ENCODE data around the gene GPR162. TPM values are rescaled to one million over a fixed set of nuclear protein-coding genes. Genes with fewer than 3 reads are reported as not detected.

Gene GPR162
- total RNA-seq, 1 donor from 2014 or later = not detected

DNA sequence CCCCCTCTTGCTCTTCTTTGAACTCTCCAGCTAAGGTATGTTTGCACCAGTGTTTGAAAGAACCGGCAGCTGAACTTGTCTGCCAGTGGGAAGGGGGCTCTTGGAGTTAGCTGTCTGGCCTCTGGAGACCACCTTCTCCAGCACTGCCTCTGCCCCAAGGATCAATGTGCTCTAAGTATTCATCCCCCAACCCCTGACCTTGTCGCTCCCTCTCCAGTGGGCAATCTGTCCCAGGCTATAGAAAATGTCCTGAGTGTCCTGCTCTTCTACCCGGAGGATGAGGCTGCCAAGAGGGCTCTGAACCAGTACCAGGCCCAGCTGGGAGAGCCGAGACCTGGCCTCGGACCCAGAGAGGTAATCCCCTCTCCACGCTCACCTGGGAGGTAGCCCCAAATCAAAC is 9.4 kb downstream of the GPR162 start:
- no peak overlapping the region for H3K4me3 ChIP-seq (ENCODE audit: low read depth, low read length)
- no peaks in the 10 kb centered on the region for H3K27me3 ChIP-seq (ENCODE audit: control insufficient read depth, insufficient read depth, low read length)
- TF ChIP-seq, protein P1, sequence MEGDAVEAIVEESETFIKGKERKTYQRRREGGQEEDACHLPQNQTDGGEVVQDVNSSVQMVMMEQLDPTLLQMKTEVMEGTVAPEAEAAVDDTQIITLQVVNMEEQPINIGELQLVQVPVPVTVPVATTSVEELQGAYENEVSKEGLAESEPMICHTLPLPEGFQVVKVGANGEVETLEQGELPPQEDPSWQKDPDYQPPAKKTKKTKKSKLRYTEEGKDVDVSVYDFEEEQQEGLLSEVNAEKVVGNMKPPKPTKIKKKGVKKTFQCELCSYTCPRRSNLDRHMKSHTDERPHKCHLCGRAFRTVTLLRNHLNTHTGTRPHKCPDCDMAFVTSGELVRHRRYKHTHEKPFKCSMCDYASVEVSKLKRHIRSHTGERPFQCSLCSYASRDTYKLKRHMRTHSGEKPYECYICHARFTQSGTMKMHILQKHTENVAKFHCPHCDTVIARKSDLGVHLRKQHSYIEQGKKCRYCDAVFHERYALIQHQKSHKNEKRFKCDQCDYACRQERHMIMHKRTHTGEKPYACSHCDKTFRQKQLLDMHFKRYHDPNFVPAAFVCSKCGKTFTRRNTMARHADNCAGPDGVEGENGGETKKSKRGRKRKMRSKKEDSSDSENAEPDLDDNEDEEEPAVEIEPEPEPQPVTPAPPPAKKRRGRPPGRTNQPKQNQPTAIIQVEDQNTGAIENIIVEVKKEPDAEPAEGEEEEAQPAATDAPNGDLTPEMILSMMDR (IDR thresholded peaks at IDR 0.05; ENCODE audit: insufficient read depth, low read length, severe bottlenecking) = no peak
- H3K36me3 ChIP-seq (ENCODE audit: control insufficient read depth, insufficient read depth, low read length) = peaks cover 2% of the 10 kb centered on the region
- DNase-seq (ENCODE audit: low read depth) = no peak
- FAIRE-seq = no peak

DNA sequence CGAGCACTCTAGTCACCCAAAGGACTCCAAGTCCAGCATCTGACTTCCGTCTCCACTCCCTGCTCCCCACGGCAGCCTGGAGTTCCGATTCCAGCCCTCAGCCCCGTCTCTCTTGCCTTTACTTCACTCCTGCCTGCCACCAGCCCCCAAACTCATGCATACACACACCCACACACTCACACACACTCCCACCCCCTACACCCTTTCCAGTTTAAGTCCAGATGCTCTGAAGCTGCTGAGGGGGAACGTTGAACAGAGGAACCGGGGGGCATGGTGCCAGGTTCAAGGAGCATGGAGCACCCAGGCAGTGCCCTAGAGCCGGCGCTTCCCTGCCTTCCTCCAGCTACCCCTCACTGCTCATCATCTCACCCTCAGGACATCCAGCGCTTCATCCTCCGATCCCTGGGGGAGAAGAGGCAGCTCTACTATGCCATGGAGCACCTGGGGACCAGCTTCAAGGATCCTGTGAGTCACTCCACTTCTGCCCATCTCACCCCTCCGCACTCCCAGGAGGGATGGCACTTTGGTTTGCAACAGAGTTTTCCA is 9.9 kb downstream of the GPR162 start:
- Histone ChIP-seq H3K27me3 (ENCODE audit: control insufficient read depth, insufficient read depth, low read length) (no peaks in the 10 kb centered on the region), H3K4me3 (ENCODE audit: low read depth, low read length) (no peak overlapping the region), H3K36me3 (ENCODE audit: control insufficient read depth, insufficient read depth, low read length) (peaks cover 2% of the 10 kb centered on the region)
- DNase-seq (ENCODE audit: low read depth) = no peak
- TF ChIP-seq, protein P1 (IDR thresholded peaks at IDR 0.05; ENCODE audit: insufficient read depth, low read length, severe bottlenecking) = no peak
- FAIRE-seq = no peak

DNA sequence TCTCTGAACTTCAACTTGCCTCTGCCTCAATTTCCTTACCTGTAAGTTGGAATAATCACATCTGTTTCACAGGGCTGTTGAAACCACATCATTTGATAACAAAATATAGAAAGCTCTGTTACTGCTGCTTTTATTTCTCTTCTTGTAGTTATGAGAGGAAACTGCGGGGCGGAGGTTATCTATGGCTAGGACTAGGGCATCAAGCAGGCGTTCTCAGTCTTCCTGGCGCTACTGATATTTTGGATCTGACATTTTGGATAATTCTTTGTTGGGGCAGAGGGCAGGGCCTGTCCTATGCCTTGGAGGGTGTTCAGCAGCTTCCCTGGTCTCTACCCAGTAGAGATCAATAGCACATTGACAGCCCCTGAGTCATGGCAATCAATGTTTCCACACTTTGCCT is 10.5 kb downstream of the GPR162 start:
- Histone ChIP-seq H3K4me3 (ENCODE audit: low read depth, low read length) (no peak overlapping the region), H3K27me3 (ENCODE audit: control insufficient read depth, insufficient read depth, low read length) (no peaks in the 10 kb centered on the region), H3K36me3 (ENCODE audit: control insufficient read depth, insufficient read depth, low read length) (peaks cover 2% of the 10 kb centered on the region)
- TF ChIP-seq, protein P1 (IDR thresholded peaks at IDR 0.05; ENCODE audit: insufficient read depth, low read length, severe bottlenecking) = no peak
- FAIRE-seq = no peak
- no peak for DNase-seq (ENCODE audit: low read depth)

DNA sequence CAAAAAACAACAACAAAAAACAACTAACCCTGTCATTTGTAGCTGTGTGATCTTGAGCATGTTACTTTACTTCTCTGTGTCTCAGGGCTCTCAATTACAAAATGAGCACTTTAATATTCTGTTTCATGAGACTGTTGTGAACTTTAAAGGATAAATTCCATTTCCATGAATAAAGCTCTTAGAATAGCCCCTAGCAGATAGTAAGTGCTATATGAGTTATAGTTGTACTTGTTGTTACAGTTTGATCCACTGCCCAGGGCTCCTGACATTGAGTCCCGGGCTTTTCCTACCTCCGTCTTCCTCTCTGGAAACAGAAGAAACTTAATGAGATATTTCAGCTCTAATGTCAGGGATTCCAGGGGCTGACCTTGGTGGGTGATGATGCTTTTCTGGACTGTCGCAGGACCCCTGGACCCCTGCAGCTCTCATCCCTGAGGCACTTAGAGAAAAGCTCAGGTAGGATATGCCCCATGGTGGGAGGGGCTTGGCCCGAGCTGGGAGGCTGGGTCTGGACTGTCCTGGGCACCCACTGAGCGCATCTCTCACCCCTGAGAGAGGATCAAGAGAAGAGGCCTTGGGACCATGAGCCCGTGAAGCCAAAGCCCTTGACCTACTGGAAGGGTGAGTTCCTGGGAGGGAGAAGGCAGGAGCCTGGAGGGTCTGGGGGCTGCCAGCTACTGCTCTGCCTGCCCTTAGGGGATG is 11.7 kb downstream of the GPR162 start:
- Histone ChIP-seq H3K36me3 (ENCODE audit: control insufficient read depth, insufficient read depth, low read length) (peaks cover 7% of the 10 kb centered on the region), H3K27me3 (ENCODE audit: control insufficient read depth, insufficient read depth, low read length) (no peaks in the 10 kb centered on the region), H3K4me3 (ENCODE audit: low read depth, low read length) (no peak overlapping the region)
- FAIRE-seq = no peak
- no peak for DNase-seq (ENCODE audit: low read depth)
- TF ChIP-seq, protein P1 (IDR thresholded peaks at IDR 0.05; ENCODE audit: insufficient read depth, low read length, severe bottlenecking) = no peak

DNA sequence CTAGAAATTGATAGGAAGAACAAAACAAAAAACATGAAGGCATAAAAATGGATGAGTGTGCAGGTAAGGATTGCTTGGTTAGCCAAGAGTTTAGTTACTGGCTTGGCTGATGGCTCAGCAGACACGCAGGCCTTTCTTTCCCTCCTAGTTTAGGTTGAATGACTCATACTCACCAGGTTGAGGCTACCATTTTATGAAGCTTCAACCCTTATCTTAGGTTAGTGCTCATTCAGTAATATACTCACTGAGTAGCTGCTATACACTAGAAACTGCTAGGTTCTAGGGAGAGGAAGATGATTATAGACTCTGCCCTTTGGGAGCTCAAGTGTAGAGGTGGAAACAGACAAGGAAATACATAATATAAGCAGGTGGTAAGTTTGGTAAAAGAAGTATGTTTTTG is 12.6 kb downstream of the GPR162 start:
- Histone ChIP-seq H3K27me3 (ENCODE audit: control insufficient read depth, insufficient read depth, low read length) (no peaks in the 10 kb centered on the region), H3K4me3 (ENCODE audit: low read depth, low read length) (no peak overlapping the region), H3K36me3 (ENCODE audit: control insufficient read depth, insufficient read depth, low read length) (peaks cover 7% of the 10 kb centered on the region)
- TF ChIP-seq, protein P1 (IDR thresholded peaks at IDR 0.05; ENCODE audit: insufficient read depth, low read length, severe bottlenecking) = no peak
- FAIRE-seq (no peak), DNase-seq (ENCODE audit: low read depth) (no peak)

DNA sequence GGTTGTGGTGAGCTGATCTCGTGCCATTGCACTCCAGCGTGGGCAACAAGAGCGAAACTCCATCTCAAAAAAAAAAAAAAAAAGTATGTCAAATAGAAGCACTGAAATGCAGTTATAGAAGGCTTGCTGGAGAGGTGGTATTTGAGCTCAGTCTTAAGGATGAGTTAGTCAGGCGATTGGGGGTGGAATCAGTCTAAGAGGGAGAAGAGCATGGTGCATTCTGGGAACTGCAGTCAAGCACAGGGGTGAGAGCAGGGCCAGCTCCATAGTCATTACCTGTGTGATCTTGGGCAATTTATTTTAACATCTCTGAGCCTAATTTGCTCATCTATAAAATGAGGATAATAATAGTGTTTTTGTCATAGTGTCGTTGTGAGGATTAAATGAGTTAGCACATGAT is 13.3 kb downstream of the GPR162 start:
- no peak for DNase-seq (ENCODE audit: low read depth)
- Histone ChIP-seq H3K36me3 (ENCODE audit: control insufficient read depth, insufficient read depth, low read length) (peaks cover 7% of the 10 kb centered on the region), H3K27me3 (ENCODE audit: control insufficient read depth, insufficient read depth, low read length) (no peaks in the 10 kb centered on the region), H3K4me3 (ENCODE audit: low read depth, low read length) (no peak overlapping the region)
- FAIRE-seq = no peak
- TF ChIP-seq, protein P1 (IDR thresholded peaks at IDR 0.05; ENCODE audit: insufficient read depth, low read length, severe bottlenecking) = no peak
